Measurements from ENCODE around the gene NDUFB3.
A peak's percentile ranks its signal among the peaks of the same experiment; 100 is the strongest.
"Not testable (repeated sequence)": the region's sequence is repeated elsewhere in the genome, so short reads cannot be mapped to it uniquely, and the experiment has no call there.

Gene NDUFB3

GRCh38 chr2:201071479-201072200 lies at the start of gene NDUFB3, which contains the start of gene HYCC2:
Gene NDUFB3, plus strand, starts transcription at chr2:201072001. Its CDS starts 6,882 bp downstream, at chr2:201078883.
Gene HYCC2, minus strand, starts transcription at chr2:201071671. Its CDS starts 47,662 bp downstream, at chr2:201024009.
- no peak for TF ChIP-seq CTCF (IDR thresholded peaks at IDR 0.05; ENCODE audit: extremely low read depth, missing control alignments)
- peak; percentile 95 for DNase-seq (ENCODE audit: low spot score)

DNA sequence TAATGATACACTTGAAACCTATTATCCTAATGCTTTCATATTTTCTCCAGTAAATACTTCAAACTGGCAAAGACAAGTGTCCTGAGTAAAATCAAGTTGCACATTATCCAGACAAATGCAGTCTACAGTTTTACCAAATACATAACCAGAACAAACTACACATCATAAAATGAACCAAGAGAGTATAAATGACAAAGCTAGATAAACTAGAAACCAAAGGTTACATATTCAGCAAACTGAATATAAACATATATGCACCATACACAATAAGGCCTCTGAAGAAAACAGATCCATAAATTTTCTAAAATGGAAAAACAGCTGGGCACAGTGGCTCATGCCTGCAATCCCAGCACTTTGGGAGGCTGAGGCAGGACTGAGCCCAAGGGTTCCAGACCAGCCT lies 47.3 kb upstream of the NDUFB3 start:
- no peak for DNase-seq (ENCODE audit: low spot score)
- no peak for TF ChIP-seq CTCF (IDR thresholded peaks at IDR 0.05; ENCODE audit: extremely low read depth, missing control alignments)

GRCh38 chr2:201034355-201034754 lies 37.4 kb upstream of the NDUFB3 start:
- DNase-seq (ENCODE audit: low spot score), result not testable (repeated sequence)

- DNase-seq (ENCODE audit: low spot score), result not testable (repeated sequence)
Observed at GRCh38 chr2:201038361-201038760, 33.4 kb upstream of the NDUFB3 start.

- TF ChIP-seq CTCF (IDR thresholded peaks at IDR 0.05; ENCODE audit: extremely low read depth, missing control alignments), result no peak
- DNase-seq (ENCODE audit: low spot score), result no peak
Observed at GRCh38 chr2:201038855-201039254, 32.9 kb upstream of the NDUFB3 start.

DNA sequence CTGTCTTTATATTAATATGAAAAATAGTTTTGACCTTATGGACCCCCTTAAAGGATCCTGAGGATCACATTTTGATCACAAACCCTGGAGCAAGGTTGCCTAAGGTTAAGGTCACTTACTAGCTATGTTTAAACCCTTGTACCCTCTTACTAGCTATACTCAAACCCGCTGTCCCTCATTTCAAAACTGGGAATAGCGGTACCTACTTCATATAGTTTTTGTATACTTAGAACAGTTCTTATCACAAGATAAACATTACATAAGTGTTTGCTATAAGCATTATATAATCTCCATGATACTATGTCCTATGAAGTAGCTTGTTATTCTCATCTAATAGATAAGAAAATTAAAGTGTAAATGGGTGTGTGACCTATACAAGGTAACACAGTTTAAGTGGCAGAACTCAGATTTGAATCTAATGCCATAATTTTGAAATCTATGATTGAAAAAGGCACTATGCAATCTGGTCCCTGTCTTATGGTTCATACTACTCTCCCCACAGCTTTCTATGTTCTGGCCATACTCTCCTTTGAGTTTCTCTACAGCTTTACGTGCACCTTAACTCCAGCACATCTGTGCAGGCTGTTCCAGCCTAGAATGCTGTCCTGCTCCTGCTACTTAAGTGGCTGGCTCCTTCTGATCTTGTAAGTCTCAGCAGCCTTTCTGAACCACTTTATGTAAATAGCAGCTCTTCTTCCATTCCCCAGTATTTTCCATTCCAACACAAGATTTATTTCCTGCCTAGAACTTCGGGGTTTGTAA lies 30.8 kb upstream of the NDUFB3 start:
- DNase-seq (ENCODE audit: low spot score), result no peak
- TF ChIP-seq CTCF (IDR thresholded peaks at IDR 0.05; ENCODE audit: extremely low read depth, missing control alignments), result no peak

- DNase-seq (ENCODE audit: low spot score), result not testable (repeated sequence)
Observed at GRCh38 chr2:201042451-201042850, 29.4 kb upstream of the NDUFB3 start.

GRCh38 chr2:201043050-201043449 lies 28.8 kb upstream of the NDUFB3 start:
- not testable (repeated sequence) for DNase-seq (ENCODE audit: low spot score)

DNA sequence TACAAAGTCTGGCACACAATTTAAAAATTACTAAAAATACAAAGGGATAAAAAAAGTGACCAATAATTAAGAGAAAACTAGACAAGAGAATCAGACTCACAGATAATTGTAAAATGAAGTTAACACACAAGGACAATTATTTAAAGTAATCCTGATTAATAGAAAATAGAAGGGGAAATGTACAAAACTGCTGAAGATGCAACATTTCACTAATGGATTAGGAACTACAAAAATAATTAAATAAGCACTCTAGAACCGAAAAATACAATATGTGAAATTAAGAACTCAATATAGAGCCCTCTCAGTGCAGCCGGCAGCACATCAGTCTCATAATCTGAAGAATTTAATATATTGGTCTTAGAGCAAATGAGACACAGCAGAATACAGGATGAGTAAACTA lies 24.9 kb upstream of the NDUFB3 start:
- no peak for TF ChIP-seq CTCF (IDR thresholded peaks at IDR 0.05; ENCODE audit: extremely low read depth, missing control alignments)
- no peak for DNase-seq (ENCODE audit: low spot score)

Measured in GM20000 (cell line).